GM18868 (cell line): ENCODE data around the gene FOSL2.
A peak's percentile ranks its signal among the peaks of the same experiment; 100 is the strongest.
"Not testable (repeated sequence)": the region's sequence is repeated elsewhere in the genome, so short reads cannot be mapped to it uniquely, and the experiment has no call there.

Experiments
- ATAC-seq: cut with Tn5 transposase; IDR thresholded peaks from one replicate; pipeline ENCODE4 v1.9.1; 2021; ENCODE audit warnings: mild to moderate bottlenecking, moderate library complexity; ENCODE audit not compliant: unreplicated experiment

FOSL2 gene

DNA sequence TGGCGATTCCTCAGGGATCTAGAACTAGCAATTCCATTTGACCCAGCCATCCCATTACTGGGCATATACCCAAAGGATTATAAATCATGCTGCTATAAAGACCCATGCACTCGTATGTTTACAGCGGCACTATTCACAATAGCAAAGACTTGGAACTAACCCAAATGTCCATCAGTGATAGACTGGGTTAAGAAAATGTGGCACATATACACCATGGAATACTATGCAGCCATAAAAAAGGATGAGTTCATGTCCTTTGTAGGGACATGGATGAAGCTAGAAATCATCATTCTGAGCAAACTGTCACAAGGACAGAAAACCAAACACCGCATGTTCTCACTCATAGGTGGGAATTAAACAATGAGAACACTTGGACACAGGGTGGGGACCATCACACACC is 20.9 kb upstream of the FOSL2 start:
- ATAC-seq = not testable (repeated sequence)

DNA sequence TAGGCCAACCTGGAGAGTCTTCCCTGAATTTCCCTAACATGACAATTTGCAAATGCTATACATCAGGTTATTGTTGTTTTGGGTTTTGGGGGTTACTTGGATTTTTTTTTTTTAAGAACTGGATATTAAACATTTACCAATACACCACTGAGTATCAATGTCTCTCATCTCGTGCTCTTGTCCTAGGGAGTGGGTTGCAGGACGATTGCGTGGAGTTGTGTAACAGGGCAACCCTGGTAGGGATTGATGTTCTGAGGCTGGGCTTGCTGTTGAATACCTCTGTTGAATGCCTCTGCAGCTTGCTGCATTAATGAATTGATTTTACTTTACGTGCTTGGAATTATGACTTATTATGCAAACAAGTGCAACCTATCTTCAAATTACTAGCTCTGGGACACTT is 18.8 kb upstream of the FOSL2 start:
- no peak for ATAC-seq

DNA sequence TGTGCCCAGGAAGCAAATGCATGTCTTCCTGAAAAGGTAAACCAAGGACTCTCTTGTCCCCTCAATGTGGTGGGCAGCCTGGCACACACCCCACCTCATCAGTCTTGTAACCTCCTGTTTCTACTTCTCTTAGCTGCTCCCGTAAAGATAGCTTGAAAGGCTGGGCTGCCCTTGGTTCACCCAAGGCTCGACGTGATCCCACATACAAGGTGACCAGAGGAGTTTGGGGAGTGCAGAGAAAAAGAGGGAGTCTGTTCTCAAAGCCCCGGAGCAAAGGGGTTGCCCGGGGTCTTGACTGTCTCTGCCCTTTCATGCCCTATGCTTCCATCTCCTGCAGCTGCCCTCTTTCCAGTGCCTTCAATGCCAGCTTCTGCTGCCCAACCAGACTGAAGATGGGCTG is 18.3 kb upstream of the FOSL2 start:
- no peak for ATAC-seq

GRCh38 chr2:28375236-28375635 is 17.4 kb upstream of the FOSL2 start:
- ATAC-seq = no peak

GRCh38 chr2:28375742-28376631 is 16.7 kb upstream of the FOSL2 start:
- no peak for ATAC-seq

GRCh38 chr2:28377195-28377816 is 15.4 kb upstream of the FOSL2 start:
- no peak for ATAC-seq

GRCh38 chr2:28377984-28378678 is 14.5 kb upstream of the FOSL2 start:
- ATAC-seq = no peak

GRCh38 chr2:28378679-28379584 is 13.7 kb upstream of the FOSL2 start:
- no peak for ATAC-seq

- no peak for ATAC-seq
These were observed 12.4 kb upstream of the FOSL2 start for GRCh38 chr2:28380219-28380618.

GRCh38 chr2:28381225-28382180 is 11.2 kb upstream of the FOSL2 start:
- no peak for ATAC-seq

GRCh38 chr2:28382755-28383154 is 9.9 kb upstream of the FOSL2 start:
- ATAC-seq = no peak

- ATAC-seq = no peak
These were observed 5.3 kb upstream of the FOSL2 start for GRCh38 chr2:28387082-28387960.

- ATAC-seq = no peak
These were observed 3.0 kb upstream of the FOSL2 start for GRCh38 chr2:28389399-28390240.

DNA sequence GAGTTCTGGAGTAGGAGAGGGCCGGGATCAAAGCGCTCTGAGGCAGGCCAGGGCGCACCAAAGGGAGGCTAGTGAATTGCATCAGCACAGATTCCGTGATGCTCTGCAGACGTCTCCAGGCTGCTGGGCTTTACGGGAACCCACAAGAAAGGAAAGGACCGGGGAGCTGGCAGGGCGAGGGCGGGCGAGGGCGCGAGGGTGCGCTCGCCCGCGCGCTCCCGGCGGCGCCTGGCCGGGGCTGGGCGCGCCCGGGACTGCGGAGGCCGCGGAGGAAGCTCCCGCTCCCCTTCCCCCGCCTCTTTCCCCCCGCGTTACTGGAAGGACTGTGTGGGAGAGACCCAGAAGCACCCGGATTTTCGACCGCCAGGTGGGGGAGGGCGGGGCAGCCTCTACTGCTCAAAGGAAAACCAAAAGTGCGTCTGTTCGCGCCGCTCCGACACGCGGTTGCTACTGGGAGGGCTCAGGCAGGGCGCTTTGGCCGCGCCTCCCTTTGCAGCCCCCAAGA is 2.4 kb upstream of the FOSL2 start:
- no peak for ATAC-seq

DNA sequence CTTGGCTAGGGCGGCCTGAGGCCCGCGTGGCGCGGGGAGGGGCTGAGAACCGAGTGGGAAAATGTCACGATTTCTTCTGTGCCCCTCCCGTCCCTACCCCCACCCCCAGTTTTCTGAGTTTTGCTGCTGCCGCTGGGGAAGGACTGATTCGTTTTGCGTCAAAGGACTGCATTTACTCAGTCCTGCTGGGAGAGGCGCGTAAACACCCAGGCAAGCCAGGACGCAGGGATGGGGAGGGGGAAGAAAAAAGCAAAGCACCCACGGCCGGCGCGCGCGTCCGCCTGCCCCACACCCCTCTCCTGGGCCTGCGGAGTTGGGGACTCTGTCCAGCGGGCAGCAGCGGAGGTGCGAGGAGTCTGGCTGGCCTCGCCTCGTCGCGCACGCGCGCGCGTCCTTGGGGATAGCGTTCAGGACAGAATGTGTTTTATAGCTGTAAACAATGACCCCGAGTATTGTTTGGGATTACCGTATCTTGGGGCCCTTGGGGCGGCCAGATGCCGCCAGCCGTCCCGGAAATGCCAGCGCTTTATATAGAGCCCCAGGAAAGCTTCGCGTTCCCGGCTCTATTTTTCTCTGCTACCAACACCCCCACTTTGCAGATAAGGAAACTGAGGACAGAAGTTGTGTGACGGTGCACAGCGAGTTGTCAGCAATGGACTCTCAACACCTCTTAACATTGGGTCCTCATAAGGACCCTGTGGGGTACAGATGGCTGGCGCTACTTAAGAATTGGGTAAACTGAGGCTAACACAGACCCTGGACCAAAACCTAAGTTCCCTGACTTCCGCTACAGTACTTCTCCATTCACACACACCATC is 1.7 kb upstream of the FOSL2 start:
- no peak for ATAC-seq

- ATAC-seq = peak; percentile 36
These were observed 928 bp upstream of the FOSL2 start for GRCh38 chr2:28391564-28392296.
